VCaP (cell line): Measurements from ENCODE around the gene EFHB.
"Not testable (repeated sequence)": the region's sequence is repeated elsewhere in the genome, so short reads cannot be mapped to it uniquely, and the experiment has no call there.

Experiments used
- H3K27ac ChIP-seq: fragments of 450-650 bp; 2 replicates; pipeline ENCODE4 v1.5.1; 2017
- TF ChIP-seq, protein P1 (sequence below): fragments of 450-650 bp; conservative IDR thresholded peaks from 2 replicates; pipeline ENCODE4 v1.5.1; 2017; ENCODE audit warnings: mild to moderate bottlenecking, moderate library complexity

The EFHB gene

DNA sequence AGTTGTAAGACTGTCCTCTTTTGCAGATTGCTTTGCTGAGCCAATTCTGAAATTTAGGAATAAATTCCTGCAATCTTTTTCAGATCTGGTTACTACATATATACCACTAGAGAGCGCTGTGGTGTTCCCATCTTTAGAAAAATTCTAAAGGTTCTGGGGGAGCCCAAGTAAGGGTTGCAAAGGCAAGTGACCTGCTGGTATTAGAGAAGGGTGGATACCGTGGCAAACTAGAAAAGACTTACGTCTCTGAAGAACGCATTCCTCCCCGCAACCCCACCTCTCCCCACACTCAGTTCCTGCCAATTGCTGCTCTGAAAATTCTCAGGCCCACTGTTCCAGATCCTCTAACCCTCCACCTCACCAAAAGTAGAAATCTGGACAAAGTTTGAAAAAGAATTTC is 48.5 kb downstream of the EFHB start:
- TF ChIP-seq, protein P1, sequence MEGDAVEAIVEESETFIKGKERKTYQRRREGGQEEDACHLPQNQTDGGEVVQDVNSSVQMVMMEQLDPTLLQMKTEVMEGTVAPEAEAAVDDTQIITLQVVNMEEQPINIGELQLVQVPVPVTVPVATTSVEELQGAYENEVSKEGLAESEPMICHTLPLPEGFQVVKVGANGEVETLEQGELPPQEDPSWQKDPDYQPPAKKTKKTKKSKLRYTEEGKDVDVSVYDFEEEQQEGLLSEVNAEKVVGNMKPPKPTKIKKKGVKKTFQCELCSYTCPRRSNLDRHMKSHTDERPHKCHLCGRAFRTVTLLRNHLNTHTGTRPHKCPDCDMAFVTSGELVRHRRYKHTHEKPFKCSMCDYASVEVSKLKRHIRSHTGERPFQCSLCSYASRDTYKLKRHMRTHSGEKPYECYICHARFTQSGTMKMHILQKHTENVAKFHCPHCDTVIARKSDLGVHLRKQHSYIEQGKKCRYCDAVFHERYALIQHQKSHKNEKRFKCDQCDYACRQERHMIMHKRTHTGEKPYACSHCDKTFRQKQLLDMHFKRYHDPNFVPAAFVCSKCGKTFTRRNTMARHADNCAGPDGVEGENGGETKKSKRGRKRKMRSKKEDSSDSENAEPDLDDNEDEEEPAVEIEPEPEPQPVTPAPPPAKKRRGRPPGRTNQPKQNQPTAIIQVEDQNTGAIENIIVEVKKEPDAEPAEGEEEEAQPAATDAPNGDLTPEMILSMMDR = peak; percentile 74
- no peak overlapping the region for H3K27ac ChIP-seq

DNA sequence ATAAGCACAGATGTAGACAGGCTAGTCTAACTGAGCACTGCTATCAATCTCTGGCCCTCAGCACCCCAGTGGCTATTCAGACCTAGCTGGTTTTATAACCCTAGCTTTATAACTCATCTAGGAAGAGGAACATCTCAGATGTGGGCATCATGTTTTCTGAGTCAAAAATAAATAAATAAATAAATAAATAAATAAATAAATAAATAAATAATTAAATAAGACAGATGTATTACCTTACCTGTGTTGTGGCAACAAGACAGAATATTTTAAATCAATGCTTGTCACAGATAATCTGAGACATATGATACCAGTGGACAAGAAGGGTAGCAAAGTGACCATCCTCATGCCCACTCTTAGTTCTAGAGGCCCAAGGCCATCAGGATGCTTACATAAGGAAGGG is 52.2 kb downstream of the EFHB start:
- TF ChIP-seq, protein P1 = no peak
- H3K27ac ChIP-seq = no peak overlapping the region

DNA sequence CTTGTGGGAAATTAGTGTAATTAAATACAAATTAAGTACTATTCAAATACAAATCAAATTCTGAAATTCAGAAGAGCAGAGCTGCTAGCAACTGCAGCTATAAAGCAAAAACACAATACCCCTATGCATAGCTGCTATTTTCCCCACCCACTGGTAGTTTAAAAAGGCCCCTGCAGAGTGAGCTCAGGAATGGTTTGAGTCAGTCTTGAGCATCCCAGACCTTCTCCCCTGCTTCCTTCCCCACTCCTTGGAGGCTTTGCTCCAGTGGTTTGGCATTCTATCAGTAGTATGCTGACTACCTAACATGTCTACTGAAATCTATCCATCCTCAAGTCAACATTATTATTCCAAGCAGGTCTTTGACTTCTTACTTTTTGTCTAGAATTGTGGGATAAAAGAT is 53.0 kb downstream of the EFHB start:
- H3K27ac ChIP-seq = no peak overlapping the region
- TF ChIP-seq, protein P1 = no peak

DNA sequence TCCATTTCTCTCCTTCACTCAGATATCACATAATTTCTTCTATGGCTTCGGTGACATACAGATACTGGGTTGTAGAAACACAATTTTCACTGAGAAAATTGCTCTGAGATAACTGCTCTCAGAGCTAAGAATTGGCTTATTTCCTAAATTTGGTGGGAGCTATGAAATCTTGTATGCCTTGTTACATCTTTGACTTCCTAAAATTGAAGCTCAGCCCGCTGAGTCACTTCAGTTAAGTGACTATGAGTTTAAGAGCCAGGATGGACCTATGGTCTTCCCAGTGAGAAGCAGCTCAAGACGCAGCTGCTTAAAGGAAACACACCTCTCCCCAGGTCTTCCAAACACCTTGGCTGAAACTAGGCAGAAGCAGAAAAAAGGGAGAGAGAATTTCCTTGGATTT is 56.4 kb downstream of the EFHB start:
- TF ChIP-seq, protein P1 = no peak
- H3K27ac ChIP-seq = no peak overlapping the region

DNA sequence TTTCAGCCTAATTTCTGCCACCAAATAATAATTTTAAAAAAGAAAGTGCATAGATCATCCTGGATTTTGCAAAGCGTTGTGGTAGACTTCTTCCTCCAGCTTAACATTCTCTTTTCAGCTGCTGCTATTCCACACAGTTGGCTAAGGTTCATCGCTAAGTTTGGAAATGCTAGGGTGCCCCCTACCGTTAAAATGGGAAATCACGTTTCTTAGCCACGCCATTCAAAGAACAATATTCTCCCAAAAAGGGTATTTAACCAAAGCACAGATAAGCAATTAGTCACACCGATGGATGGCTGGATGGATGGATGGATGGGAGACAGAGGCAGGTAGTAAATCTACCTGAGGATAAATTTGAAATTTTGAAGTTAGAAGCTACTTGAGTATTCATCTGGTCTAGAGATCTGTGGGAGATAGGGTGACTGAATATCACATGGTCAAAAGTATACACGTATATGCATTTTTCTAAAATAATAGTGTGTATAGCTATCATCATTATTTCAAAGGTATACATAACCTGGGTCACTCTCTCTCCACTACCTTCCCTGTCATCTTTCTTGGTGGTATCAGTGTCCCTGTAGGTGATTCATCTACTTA is 67.2 kb downstream of the EFHB start:
- H3K27ac ChIP-seq = peak overlapping the region; percentile 16; the same call in 1 of the 2 replicates

DNA sequence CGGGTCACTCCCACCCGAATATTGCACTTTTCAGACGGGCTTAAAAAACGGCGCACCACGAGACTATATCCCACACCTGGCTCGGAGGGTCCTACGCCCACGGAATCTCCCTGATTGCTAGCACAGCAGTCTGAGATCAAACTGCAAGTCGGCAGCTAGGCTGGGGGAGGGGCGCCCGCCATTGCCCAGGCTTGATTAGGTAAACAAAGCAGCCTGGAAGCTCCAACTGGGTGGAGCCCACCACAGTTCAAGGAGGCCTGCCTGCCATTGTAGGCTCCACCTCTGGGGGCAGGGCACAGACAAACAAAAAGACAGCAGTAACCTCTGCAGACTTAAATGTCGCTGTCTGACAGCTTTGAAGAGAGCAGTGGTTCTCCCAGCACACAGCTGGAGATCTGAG is 78.7 kb downstream of the EFHB start:
- H3K27ac ChIP-seq = not testable (repeated sequence)

More for the DNA sequence above, 67.2 kb downstream of the EFHB start:
- TF ChIP-seq, protein P1 = peak; percentile 88

DNA sequence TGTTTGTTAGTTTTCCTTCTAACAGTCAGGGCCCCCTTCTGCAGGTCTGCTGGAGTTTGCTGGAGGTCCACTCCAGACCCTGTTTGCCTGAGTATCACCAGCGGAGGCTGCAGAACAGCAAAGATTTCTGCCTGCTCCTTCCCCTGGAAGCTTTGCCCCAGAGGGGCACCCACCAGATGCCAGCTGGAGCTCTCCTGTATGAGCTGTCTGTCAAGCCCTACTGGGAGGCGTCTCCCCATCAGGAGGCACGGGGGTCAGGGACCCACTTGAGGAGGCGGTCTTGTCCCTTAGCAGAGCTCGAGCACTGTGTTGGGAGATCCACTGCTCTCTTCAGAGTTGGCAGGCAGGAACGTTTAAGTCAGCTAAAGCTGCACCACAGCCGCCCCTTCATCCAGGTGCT is 87.4 kb downstream of the EFHB start:
- H3K27ac ChIP-seq = not testable (repeated sequence)
